Measurements from ENCODE around the gene CDK5R1. TPM values are rescaled to one million over a fixed set of nuclear protein-coding genes. Genes with fewer than 3 reads are reported as not detected.

CDK5R1 gene
- total RNA-seq, result 0.73 and 0.78 TPM in 2 replicates

GRCh38 chr17:32486701-32487472, at the start of gene CDK5R1:
Gene CDK5R1 (plus strand): TSS chr17:32486993. CDS start chr17:32487621, 628 bp downstream.

GRCh38 chr17:32444301-32445073, 42.3 kb upstream of the CDK5R1 start, which contains the start of gene PSMD11:
Gene PSMD11 (plus strand): TSS chr17:32444510. CDS start chr17:32444524, 14 bp downstream.

Small RNA genes within 50 kb of the gene (small RNA-seq; reads per million reads assigned to genes)
- gene RF00019, result not detected

Other genes with a start within 250 kb of the CDK5R1 start
- under 0.01 and 0.20 TPM in 2 replicates for gene RHBDL3, start 221.2 kb upstream of the CDK5R1 start, total RNA-seq
- 9.9 and 13.5 TPM in 2 replicates for gene C17orf75, start 144.8 kb upstream of the CDK5R1 start, total RNA-seq
- 115 and 140 TPM in 2 replicates for gene ZNF207, start 136.8 kb upstream of the CDK5R1 start, total RNA-seq
- 68.3 and 88.9 TPM in 2 replicates for gene PSMD11, start 42.5 kb upstream of the CDK5R1 start, total RNA-seq

Measured in subcutaneous preadipocyte (primary cell).